Measurements from ENCODE around the gene TBX2. TPM values are rescaled to one million over a fixed set of nuclear protein-coding genes. Genes with fewer than 3 reads are reported as not detected.

The TBX2 gene
- total RNA-seq, 2 experiments from 2014 or later: not detected

GRCh38 chr17:61452301-61453290 is 53.0 kb downstream of the TBX2 start, which contains the start of gene TBX4:
Gene TBX4 (plus strand): TSS chr17:61452422. CDS start chr17:61456491, 4,069 bp downstream.
- ATAC-seq (peak; percentile 26), DNase-seq (no peak)
- ChIA-PET POLR2A (interaction anchor here (0.9 kb wide), 1 partner anchor 41 kb away, joined by 3 read pairs; no protein-coding TSS in a partner anchor), CTCF (interaction anchor here (0.8 kb wide), 1 partner anchor 40 kb away, joined by 3 read pairs; no protein-coding TSS in a partner anchor)
- no peaks in the 10 kb centered on the region for H3K36me3 Mint-ChIP-seq (ENCODE audit: low read depth)
- peaks cover 55% of the 10 kb centered on the region for H3K27me3 Mint-ChIP-seq
- H3K4me3 Mint-ChIP-seq: peak within 1 kb of the TSS; percentile 41
- H3K27ac Mint-ChIP-seq: no peak within 1 kb of the TSS
- H3K4me1 Mint-ChIP-seq (ENCODE audit: low read depth): peaks cover 18% of the 10 kb centered on the region
- H3K9me3 Mint-ChIP-seq: no peaks in the 10 kb centered on the region
- intact Hi-C loops (cut with micrococcal nuclease): loop anchor here (5.0 kb wide), 1 partner anchor 50 kb away; no protein-coding TSS in a partner anchor
- TF ChIP-seq CTCF (IDR thresholded peaks at IDR 0.05): no peak

GRCh38 chr17:61453566-61454380 is 54.1 kb downstream of the TBX2 start:
- ATAC-seq: no peak

GRCh38 chr17:61454381-61455323 is 55.0 kb downstream of the TBX2 start:
- CTCF ChIA-PET: interaction anchor here (0.7 kb wide), 1 partner anchor 12 kb away, joined by 3 read pairs; no protein-coding TSS in a partner anchor
- Mint-ChIP-seq H3K27ac (no peak overlapping the region), H3K27me3 (peaks cover 71% of the 10 kb centered on the region), H3K36me3 (ENCODE audit: low read depth) (no peaks in the 10 kb centered on the region), H3K4me1 (ENCODE audit: low read depth) (peaks cover 21% of the 10 kb centered on the region), H3K4me3 (no peak overlapping the region), H3K9me3 (no peaks in the 10 kb centered on the region)
- TF ChIP-seq CTCF (IDR thresholded peaks at IDR 0.05): no peak
- intact Hi-C loops (cut with micrococcal nuclease): loop anchor here (5.0 kb wide), 1 partner anchor 52 kb away; no protein-coding TSS in a partner anchor
- POLR2A ChIA-PET: no interaction called here
- ATAC-seq (no peak), DNase-seq (no peak)

More at GRCh38 chr17:61453566-61454380, 54.1 kb downstream of the TBX2 start:
- Mint-ChIP-seq H3K4me1 (ENCODE audit: low read depth) (peaks cover 21% of the 10 kb centered on the region), H3K36me3 (ENCODE audit: low read depth) (no peaks in the 10 kb centered on the region), H3K4me3 (no peak overlapping the region), H3K27ac (no peak overlapping the region), H3K9me3 (no peaks in the 10 kb centered on the region), H3K27me3 (peaks cover 62% of the 10 kb centered on the region)
- TF ChIP-seq CTCF (IDR thresholded peaks at IDR 0.05): no peak
- no peak for DNase-seq
- ChIA-PET POLR2A (no interaction called here), CTCF (interaction anchor here (0.7 kb wide), 1 partner anchor 13 kb away, joined by 3 read pairs; no protein-coding TSS in a partner anchor)
- intact Hi-C loops (cut with micrococcal nuclease): loop anchor here (5.0 kb wide), 1 partner anchor 51 kb away; no protein-coding TSS in a partner anchor

- Mint-ChIP-seq H3K4me1 (ENCODE audit: low read depth) (peaks cover 21% of the 10 kb centered on the region), H3K4me3 (no peak overlapping the region), H3K27ac (no peak overlapping the region), H3K27me3 (peaks cover 75% of the 10 kb centered on the region), H3K36me3 (ENCODE audit: low read depth) (no peaks in the 10 kb centered on the region), H3K9me3 (no peaks in the 10 kb centered on the region)
- no peak for TF ChIP-seq CTCF (IDR thresholded peaks at IDR 0.05)
- DNase-seq (no peak), ATAC-seq (no peak)
- ChIA-PET POLR2A (no interaction called here), CTCF (no interaction called here)
- intact Hi-C loops (cut with micrococcal nuclease): no loop called here
Observed at GRCh38 chr17:61455324-61456060, 55.8 kb downstream of the TBX2 start.

Measured in activated CD8-positive, alpha-beta T cell treated with anti-CD3 and anti-CD28 coated beads for 36 hours (primary cell).